Tibial artery (tissue), 4 donors: ENCODE measurements around the gene LYZL1.

Source experiments
- DNase-seq, 2 donors: peaks; one replicate each; pipeline ENCODE4 v3.0.0-alpha.2; 2019
- H3K27ac ChIP-seq, 2 donors: fragments of 200-600 bp; sonication (generic) in 1 of 2; 1 replicate in 1 of 2; 2 replicates in 1 of 2; pipeline ENCODE4 v1.5.1; 2018 to 2019; ENCODE audit warnings: mild to moderate bottlenecking in 1 of 2
- H3K27me3 ChIP-seq, 2 donors: fragments of 200-600 bp; sonication (generic) in 1 of 2; one replicate each; pipeline versions ENCODE4 v1.5.1 to v1.6.0; 2016 to 2019
- H3K36me3 ChIP-seq, 3 donors: fragments of 200-600 bp; sonication (generic) in 2 of 3; one replicate each; pipeline ENCODE4 v1.5.1; 2016 to 2019; ENCODE audit warnings: mild to moderate bottlenecking in 2 of 3
- H3K4me1 ChIP-seq, 4 donors: fragments of 200-600 bp; sonication (generic) in 2 of 4; 1 replicate in 3 of 4; 2 replicates in 1 of 4; pipeline ENCODE4 v1.5.1; 2016 to 2019
- H3K4me3 ChIP-seq, 2 donors: fragments of 200-600 bp; sonication (generic) in 1 of 2; 1 replicate in 1 of 2; 2 replicates in 1 of 2; pipeline ENCODE4 v1.5.1; 2018 to 2019; ENCODE audit warnings: mild to moderate bottlenecking in 2 of 2
- H3K9me3 ChIP-seq, 3 donors: fragments of 200-600 bp; sonication (generic) in 1 of 3; one replicate each; pipeline ENCODE4 v1.5.1; 2016 to 2019
- intact Hi-C: fragments of 100-400 bp; cut with DNase I; formaldehyde crosslinking; loops from one replicate; pipeline ENCODE4 v1.15.0; 2023; ENCODE audit warnings: low total_unique reads
- TF ChIP-seq, protein P1 (sequence below), 2 experiments: fragments of 200-600 bp in 1 of 2; fragments of 450-650 bp in 1 of 2; IDR thresholded peaks; one replicate each; pipeline ENCODE4 v1.5.1; 2017 to 2019; ENCODE audit warnings: antibody characterized with exemption in 2 of 2, mild to moderate bottlenecking in 1 of 2, moderate library complexity in 1 of 2

LYZL1 gene

GRCh38 chr10:29322918-29323317 lies 34.0 kb downstream of the LYZL1 start:
- Histone ChIP-seq H3K27me3 (no peaks in the 10 kb centered on the region), H3K9me3 (no peaks in the 10 kb centered on the region), H3K36me3 (no peaks in the 10 kb centered on the region), H3K27ac (no peak overlapping the region), H3K4me3 (no peak overlapping the region), H3K4me1 (peaks cover 0 to 18% (median 11%) of the 10 kb centered on the region in 4 donors)
- TF ChIP-seq, protein P1, sequence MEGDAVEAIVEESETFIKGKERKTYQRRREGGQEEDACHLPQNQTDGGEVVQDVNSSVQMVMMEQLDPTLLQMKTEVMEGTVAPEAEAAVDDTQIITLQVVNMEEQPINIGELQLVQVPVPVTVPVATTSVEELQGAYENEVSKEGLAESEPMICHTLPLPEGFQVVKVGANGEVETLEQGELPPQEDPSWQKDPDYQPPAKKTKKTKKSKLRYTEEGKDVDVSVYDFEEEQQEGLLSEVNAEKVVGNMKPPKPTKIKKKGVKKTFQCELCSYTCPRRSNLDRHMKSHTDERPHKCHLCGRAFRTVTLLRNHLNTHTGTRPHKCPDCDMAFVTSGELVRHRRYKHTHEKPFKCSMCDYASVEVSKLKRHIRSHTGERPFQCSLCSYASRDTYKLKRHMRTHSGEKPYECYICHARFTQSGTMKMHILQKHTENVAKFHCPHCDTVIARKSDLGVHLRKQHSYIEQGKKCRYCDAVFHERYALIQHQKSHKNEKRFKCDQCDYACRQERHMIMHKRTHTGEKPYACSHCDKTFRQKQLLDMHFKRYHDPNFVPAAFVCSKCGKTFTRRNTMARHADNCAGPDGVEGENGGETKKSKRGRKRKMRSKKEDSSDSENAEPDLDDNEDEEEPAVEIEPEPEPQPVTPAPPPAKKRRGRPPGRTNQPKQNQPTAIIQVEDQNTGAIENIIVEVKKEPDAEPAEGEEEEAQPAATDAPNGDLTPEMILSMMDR (IDR thresholded peaks at IDR 0.05) = no peak
- DNase-seq = no peak
- intact Hi-C loops = no loop called here

GRCh38 chr10:29323367-29323766 lies 34.5 kb downstream of the LYZL1 start:
- DNase-seq = no peak
- Histone ChIP-seq H3K9me3 (no peaks in the 10 kb centered on the region), H3K27ac (no peak overlapping the region), H3K4me3 (no peak overlapping the region), H3K36me3 (no peaks in the 10 kb centered on the region), H3K4me1 (peaks cover 0 to 13% (median 10%) of the 10 kb centered on the region in 4 donors), H3K27me3 (no peaks in the 10 kb centered on the region)
- TF ChIP-seq, protein P1 (IDR thresholded peaks at IDR 0.05) = no peak
- intact Hi-C loops = no loop called here

GRCh38 chr10:29324220-29324841 lies 35.5 kb downstream of the LYZL1 start:
- intact Hi-C loops = no loop called here
- Histone ChIP-seq H3K27me3 (no peaks in the 10 kb centered on the region), H3K4me1 (peaks cover 0 to 10% (median 6%) of the 10 kb centered on the region in 4 donors), H3K36me3 (no peaks in the 10 kb centered on the region), H3K27ac (no peak overlapping the region), H3K9me3 (no peaks in the 10 kb centered on the region), H3K4me3 (no peak overlapping the region)
- TF ChIP-seq, protein P1 (IDR thresholded peaks at IDR 0.05) = no peak
- DNase-seq = no peak

- TF ChIP-seq, protein P1 (IDR thresholded peaks at IDR 0.05) = no peak
- intact Hi-C loops = no loop called here
- Histone ChIP-seq H3K4me1 (peaks cover 0 to 8% (median 5%) of the 10 kb centered on the region in 4 donors), H3K36me3 (no peaks in the 10 kb centered on the region), H3K4me3 (no peak overlapping the region), H3K9me3 (no peaks in the 10 kb centered on the region), H3K27me3 (no peaks in the 10 kb centered on the region), H3K27ac (no peak overlapping the region)
- DNase-seq = no peak
Observed at GRCh38 chr10:29326299-29326698, 37.4 kb downstream of the LYZL1 start.

GRCh38 chr10:29326886-29327745 lies 38.2 kb downstream of the LYZL1 start:
- peaks cover 0 to 8% (median 5%) of the 10 kb centered on the region in 4 donors for H3K4me1 ChIP-seq
- no peaks in the 10 kb centered on the region for H3K9me3 ChIP-seq
- no peak overlapping the region for H3K4me3 ChIP-seq
- no peak for DNase-seq
- no peaks in the 10 kb centered on the region for H3K36me3 ChIP-seq
- TF ChIP-seq, protein P1 (IDR thresholded peaks at IDR 0.05) = no peak
- no peaks in the 10 kb centered on the region for H3K27me3 ChIP-seq
- intact Hi-C loops = no loop called here
- H3K27ac ChIP-seq = no peak overlapping the region
